ENCODE data around the gene SNED1.

Gene SNED1

GRCh38 chr2:240960309-240960970 lies 38.0 kb upstream of the SNED1 start:
- no peak for DNase-seq

DNA sequence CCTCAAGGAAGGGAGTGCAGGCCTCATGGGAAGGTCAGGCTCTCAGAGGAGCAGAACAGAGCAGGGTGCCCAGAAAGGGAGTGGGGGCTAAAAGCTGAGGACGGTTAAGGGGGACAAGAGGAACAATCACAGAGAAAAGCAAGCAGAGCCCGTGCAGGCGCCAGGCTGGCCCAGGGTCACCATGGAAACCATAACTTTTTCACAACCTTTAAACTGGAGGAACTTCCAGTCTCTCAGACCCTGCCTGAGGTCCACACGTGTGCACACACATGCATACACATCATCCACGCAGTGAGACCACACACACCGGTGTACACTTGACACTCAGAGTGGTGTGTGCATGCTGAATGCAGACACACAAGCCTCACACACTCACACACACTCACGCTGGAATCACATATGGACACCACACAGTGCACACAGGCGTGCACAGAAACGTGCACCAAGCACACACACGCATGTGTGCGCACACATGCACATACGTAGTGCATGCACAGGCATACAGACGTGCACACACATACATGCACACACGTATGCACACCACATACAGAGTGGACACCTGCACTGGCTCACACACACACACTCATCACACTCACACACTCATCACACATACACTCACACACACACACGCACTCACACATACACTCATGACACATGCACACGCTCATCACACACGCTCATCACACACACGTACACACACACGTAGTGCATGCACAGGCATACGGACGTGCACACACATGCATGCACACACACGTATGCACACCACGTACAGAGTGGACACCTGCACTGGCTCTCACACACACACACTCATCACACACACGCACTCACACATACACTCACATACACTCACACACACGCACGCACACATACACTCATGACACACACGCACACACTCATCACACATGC lies 37.2 kb upstream of the SNED1 start:
- DNase-seq = no peak

DNA sequence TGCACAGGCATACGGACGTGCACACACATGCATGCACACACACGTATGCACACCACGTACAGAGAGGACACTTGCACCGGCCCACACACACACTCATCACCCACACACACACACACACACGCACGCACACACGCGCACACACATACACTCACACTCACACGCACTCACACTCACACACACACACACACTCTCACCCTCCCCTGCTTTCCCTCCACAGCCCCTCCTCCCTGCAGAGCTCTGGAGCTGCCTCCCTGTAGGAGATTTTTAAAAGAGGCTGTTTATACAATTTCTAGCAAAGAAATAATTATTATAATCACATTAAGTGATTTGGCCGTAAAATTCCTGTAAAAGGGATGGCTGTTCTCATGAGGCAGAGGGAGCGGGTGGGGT lies 36.5 kb upstream of the SNED1 start:
- no peak for DNase-seq

DNA sequence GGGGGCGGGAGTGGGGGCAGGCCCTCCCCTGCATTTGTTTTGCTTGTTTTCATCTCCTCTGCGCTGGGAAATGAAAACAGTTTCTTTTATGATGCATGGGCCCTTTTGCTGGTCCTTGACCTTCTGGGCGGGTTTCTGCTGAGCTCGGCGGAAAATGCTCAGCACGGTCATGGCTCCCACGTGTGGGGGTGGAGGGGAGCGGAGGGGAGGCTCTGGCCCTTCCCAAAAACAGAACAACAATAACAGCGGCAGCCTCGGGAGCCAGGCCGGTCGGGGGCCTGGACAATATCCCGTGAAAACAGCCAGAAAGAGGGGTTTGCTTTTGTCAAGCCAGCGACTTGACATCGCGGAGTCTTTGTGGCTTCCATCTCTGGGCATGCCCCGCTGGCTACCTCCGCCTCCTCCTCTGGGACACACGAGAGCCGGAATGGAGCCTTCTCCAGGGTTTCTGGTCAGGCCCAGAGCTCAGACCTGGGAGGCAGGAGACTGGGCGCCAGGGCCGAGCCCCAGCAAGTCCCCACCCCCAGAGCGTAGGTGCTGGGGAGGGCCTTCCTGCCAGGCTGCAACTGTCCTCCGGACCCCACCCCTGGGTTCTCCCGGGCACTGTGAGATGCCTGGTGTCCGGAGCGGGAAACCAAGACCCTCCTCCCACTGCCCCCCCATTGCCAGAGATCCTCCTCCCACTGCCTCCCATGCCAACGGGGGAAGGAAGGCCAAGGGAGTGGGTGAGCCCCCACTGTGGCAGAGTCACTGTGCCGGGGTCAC lies 35.9 kb upstream of the SNED1 start:
- DNase-seq = no peak

DNA sequence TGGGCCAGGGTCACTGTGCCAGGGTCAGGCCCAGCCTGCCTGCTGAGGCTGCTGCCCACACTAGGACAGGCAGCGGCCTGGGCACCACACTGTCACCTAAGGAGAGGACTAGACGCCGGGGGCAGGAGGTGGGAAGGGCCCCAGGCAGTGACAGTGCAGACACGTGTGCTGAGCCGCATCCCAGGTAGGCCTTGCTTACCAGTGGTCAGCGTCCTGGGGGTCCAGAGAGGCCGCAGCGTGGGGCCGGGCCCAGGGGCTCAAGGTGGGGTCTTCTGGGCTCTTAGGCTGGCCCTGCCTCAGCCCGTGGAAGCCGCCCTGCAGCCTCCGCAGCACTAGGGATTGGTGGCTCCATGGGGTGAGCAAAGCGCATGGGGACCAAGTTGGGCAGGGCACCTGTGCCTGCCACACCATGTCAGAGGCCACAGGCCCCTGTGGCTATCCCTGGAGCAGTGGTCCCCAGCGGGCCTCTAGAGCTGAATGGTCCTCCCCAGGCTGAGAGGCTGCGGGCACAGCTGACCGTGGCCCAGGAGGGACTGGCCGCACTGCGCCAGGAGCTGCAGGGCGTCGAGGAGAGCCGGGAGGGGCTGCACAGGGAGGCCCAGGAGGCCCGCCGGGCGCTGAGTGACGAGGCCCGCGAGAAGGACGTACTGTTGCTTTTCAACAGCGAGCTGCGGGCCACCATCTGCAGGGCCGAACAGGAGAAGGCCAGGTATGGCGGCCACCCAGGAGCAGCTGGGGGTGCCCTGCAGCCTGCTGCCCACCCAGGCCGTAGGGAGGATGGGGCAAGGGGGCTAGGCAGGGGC lies 35.2 kb upstream of the SNED1 start:
- no peak for DNase-seq

- no peak for DNase-seq
Observed at GRCh38 chr2:240963868-240964703, 34.3 kb upstream of the SNED1 start.

DNA sequence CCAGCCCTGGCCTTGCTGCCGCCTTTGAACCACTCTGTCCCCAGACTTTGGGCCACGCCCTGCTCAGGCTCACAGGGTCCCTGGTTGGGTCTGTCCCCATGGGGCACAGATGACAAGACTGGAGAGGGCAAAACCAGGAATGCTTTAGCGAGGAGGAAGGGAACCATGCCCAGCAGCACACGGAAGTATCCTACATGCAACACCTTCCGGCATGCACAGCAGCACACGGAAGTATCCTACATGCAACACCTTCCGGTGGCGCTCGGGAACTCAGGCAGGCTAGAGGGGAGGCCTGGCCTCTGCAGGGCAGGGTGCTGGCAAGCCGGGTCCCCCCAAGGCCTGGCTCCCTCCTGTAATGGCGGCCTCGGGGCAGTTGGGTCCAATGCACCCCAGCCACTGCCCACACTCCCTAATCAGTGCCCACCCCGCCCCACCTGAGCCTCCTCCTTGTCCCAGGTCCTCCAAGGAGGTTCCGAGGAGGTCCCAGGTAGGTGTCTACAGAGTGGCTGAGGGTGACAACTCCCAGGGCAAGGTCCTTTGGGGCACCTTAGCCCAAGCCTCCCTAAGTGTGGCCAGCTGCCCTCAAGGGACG lies 33.6 kb upstream of the SNED1 start:
- DNase-seq = no peak

- no peak for DNase-seq
Observed at GRCh38 chr2:240965296-240965904, 33.0 kb upstream of the SNED1 start.

DNA sequence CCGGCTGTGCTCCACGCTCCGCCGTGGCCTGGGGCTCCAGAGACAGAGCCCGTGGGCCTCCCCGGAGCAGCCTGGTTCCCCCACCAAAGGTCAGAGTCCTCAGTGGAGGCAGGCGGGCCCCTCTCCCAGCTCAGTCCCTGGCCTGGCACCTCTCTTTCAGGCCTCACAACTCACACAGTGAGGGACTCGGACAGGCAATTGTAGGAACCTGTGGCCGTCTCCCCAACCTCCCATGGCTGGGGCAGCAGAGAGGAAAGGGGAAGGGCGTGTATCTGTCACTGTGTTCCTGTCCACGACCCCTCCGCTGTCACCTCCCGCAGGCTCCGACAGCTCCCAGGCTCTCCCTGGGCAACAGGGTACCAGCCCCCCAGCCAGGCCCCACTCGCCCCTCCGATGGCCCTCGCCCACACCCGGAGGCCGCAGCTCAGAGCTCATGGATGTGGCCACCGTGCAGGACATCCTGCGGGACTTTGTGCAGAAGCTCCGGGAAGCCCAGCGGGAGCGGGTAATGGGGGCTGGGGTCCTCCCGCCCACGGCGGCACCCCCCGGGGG lies 32.4 kb upstream of the SNED1 start:
- no peak for DNase-seq

- DNase-seq = no peak
Observed at GRCh38 chr2:240966457-240966905, 31.9 kb upstream of the SNED1 start.

GRCh38 chr2:240966906-240967680 lies 31.3 kb upstream of the SNED1 start:
- DNase-seq = no peak

- no peak for DNase-seq
Observed at GRCh38 chr2:240967681-240968621, 30.5 kb upstream of the SNED1 start.

GRCh38 chr2:240968731-240969624 lies 29.4 kb upstream of the SNED1 start:
- DNase-seq = no peak

DNA sequence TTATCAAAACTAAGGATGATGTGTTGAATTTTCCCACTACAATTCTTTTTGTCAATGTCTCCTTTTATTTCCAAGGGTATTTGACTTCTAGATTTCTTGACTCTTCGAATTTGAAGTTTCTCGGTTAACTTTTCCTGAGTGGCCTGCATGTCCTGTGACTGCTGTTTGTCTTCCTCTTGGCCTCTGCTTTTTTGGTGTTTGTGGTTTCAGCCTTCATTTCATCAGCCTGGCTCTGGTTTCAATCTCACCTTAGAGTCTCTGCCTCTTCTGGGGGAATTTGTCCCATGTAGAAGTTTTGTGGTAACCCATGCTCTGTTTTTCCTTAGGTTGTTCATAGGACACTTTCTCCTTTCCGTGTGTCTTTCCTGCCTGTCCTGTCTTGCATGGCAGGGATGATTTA lies 28.3 kb upstream of the SNED1 start:
- no peak for DNase-seq

DNA sequence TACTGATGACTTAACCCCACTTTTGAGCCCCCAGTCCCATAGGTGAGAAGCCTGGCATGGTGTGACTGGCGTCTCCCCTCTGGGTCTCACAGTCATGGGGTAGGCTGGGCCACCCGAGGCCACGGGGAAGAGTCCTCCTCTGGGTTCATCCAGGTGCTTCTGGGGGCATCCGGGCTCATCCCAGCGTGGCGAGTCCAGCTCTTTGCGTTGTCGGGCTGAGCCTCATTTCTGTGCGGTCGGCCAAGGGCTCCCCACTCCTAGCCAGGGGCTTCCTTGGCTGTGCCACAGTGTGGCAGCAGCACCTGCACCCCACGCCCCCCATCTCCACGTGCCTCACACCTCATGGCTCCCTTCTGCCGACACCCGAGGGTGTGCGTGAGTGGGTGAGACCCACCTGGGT lies 27.6 kb upstream of the SNED1 start:
- DNase-seq = no peak

- DNase-seq = no peak
Observed at GRCh38 chr2:240972201-240972600, 26.2 kb upstream of the SNED1 start.
